SK-N-MC (cell line): Measurements from ENCODE around the gene NOXO1.

Source experiments
- EZH2 ChIP-seq: fragments of 200-600 bp; sonication (generic); IDR thresholded peaks from one replicate; pipeline ENCODE4 v1.6.1; 2017; ENCODE audit warnings: antibody characterized with exemption
- POLR2AphosphoS5 ChIP-seq: IDR thresholded peaks from 2 replicates; pipeline ENCODE4 v1.6.1; 2012; ENCODE audit warnings: mild to moderate bottlenecking, low read depth, low read length, borderline replicate concordance

DNA sequence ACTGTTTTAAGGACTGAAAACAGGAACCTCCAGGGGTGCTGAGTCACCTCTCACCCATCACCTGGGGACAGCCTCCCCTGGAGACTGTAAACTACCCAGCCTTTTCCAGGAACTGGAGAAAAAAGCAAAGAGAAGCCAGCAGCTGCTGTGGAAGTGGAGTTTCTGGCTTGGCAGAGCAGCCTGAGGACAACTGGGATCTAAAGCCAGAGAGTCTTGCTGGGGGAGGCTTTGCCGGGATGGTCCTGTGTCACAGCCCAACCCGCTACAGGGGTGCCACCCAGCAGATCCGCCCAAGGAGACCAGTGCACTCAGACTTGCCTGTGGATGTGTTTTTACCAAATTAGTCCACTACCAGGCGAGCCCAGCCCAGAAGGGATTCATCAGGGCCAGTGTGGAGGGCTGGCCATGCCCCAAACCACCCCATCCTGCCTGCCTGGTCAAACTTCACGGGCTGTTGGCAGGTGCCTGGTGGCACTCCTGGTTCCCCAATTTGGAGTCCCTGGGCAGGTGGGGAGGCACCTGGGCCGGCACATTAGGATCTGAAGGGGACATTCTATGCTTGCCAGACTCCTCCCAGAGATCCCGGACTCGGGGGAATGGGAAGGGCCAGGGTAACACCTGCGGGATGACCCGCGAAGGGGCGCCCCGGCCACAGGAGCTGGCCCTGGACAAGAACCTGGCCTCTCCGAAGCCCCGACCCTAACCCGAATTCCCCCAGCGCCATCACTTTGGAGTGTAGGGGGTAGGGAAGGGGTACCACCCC is 39.0 kb downstream of the NOXO1 start:
- TF ChIP-seq EZH2 (no peak), POLR2AphosphoS5 (no peak)
